Suppressor macrophage treated with lipopolysaccharide for 4 hours (primary cell): ENCODE results near the gene CACTIN.
"Not testable (repeated sequence)": the region's sequence is repeated elsewhere in the genome, so short reads cannot be mapped to it uniquely, and the experiment has no call there.

Source experiments
- DNase-seq: peaks from one replicate; pipeline ENCODE4 v3.0.0-alpha.2; 2020

The CACTIN gene

DNA sequence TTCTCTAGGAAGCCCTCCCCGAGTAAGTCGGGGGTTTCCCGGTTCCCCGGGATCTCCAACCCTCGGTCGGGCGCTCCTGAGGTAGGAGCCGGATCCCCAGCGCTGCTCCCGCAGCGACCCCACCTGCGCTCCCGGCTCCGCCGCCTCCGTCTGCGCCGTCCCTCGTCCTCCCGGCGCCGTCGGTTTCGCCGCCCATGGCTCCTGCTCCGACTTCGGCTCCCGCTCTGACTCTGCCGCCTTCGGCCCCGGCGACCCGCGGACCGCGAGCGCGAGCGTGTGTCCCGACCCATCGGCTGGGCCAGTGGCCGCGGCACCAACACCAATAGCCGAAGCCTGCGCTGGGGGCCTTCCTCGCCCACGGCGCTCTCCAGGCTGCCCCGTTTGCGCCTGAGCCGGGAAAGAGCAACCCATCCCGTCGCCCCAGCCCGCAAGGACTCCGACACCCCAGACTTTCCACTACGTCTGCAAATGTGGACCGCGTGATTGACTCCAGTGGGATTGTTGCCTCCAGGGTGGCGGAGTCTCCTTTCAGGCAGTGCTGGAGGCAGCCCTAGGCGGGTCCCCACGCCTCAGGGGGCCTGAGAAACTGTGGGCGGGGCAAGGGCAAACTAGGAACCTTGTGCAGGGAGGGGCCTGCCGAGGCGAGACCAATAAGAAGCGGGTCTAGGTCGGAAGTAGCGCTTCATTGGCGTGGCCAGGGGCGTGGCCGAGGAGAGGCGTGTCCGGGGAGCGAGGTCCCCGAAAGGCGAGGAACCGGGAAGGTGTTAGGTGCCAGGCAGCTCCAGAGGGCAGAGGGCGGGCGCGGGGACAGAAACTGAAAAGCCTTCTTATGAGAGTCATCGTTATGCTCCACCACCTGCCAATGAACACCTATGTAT is at the start of gene CACTIN:
Gene CACTIN, minus strand, starts transcription at position 318 of the 878 bp plus-strand sequence. Its CDS starts 28 bp downstream, at position 290.
- peak; percentile 100 for DNase-seq

- DNase-seq: no peak
Measured at GRCh38 chr19:3674784-3675543, 48.4 kb upstream of the CACTIN start.

GRCh38 chr19:3673506-3674439 is 47.2 kb upstream of the CACTIN start:
- DNase-seq: peak; percentile 69

- DNase-seq: no peak
Measured at GRCh38 chr19:3672993-3673392, 46.4 kb upstream of the CACTIN start.

DNA sequence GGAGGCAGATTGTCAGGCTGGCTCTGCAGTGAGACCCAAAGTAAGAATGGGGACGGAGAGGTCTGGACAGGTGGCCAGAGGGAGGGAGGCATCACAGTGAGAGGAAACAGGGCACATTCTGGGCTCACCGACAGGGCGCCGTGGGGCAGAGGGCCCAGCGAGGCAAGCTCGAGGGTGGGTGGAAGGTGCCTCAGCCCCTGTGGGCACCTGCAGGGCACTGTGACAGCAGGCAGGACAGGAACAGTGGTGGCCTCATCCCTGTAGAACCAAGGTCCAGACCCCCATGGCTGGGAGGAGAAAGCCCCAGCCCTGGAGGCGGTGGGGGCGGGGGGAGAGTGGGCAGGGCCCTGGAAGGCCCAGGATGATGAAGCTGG is 46.0 kb upstream of the CACTIN start:
- no peak for DNase-seq

DNA sequence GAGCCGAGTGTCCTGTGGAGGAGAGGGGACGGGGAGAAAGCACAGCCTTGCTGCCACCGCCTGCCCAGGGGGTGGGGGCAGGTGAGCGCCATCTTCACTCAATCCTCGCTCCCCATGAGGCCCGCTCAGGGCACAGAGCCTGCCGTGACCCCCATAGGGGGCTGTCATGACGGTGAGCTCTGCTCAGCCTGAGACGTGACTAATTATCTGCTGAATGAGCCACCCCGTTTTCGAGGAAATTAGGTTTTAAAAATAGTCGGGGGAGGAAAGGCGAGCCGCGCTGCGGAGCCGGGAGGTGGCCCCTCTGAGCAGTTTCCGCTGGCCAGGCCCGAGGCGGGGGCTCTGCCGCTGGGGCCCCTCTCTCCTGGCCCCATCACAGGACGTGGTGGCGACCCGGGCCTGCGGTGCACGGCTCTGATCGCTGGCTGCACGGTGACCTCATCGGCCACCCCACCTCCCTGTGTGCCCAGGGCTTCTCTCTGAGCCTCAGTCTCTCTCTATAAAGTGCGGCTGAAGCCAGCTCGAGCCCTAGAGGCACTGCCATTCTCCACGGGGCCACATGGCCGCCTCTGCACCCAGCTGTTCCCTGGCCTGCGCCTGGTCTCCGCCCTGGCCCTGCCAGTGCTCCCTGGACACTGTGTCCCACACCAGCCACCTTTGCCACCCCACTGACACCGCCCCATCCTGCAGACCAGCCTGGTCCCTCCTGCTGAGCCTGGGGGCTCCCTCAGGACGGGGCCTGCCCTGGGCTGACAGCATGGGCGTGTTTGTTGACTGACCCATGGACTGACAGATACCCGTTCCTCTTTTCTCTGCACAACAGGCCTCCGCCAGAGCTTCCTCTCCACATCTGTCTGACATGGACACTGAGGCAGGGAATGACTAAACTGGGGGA is 45.3 kb upstream of the CACTIN start:
- DNase-seq: peak; percentile 60

- DNase-seq: peak; percentile 59
Measured at GRCh38 chr19:3670796-3671679, 44.4 kb upstream of the CACTIN start.

DNA sequence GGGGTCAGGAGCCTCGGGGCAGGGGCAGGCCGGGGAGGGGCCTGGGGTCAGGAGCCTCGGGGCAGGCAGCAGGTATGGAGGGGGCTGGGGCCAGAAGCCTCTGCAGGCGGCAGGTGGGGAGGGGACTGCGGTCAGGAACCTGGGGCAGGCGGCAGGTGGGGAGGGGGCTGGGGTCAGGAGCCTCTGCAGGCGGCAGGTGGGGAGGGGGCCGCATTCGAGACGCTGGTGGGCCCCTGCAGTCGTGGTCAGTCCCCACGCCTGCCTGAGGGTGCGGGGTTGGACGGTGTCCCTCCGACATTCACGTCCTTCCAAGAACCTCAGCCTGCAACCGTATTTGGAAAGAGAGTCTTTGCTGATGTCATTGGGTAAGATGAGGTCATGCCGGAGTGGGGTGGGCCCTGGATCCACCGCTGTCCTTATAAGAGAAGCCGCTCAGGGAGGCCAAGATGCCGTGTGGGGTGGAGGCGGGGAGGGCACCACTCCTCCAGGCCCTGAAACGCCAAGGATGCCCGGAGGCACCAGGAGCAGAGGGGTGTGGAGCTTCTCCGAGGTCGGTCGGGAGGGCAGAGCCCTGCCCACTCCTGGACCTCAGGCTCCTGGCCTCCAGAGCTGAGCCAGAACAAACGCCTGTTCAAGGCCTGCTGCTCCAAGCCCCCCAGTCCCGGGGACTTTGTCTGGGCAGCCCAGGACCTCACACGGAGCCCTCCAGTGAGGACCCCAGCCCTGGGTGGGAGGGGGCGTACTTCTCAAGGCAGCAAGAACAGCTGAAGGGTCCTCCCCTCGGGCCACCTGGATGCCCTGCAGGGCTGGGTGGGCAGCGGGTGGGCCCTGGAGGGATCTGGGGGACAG is 43.6 kb upstream of the CACTIN start:
- peak; percentile 52 for DNase-seq

DNA sequence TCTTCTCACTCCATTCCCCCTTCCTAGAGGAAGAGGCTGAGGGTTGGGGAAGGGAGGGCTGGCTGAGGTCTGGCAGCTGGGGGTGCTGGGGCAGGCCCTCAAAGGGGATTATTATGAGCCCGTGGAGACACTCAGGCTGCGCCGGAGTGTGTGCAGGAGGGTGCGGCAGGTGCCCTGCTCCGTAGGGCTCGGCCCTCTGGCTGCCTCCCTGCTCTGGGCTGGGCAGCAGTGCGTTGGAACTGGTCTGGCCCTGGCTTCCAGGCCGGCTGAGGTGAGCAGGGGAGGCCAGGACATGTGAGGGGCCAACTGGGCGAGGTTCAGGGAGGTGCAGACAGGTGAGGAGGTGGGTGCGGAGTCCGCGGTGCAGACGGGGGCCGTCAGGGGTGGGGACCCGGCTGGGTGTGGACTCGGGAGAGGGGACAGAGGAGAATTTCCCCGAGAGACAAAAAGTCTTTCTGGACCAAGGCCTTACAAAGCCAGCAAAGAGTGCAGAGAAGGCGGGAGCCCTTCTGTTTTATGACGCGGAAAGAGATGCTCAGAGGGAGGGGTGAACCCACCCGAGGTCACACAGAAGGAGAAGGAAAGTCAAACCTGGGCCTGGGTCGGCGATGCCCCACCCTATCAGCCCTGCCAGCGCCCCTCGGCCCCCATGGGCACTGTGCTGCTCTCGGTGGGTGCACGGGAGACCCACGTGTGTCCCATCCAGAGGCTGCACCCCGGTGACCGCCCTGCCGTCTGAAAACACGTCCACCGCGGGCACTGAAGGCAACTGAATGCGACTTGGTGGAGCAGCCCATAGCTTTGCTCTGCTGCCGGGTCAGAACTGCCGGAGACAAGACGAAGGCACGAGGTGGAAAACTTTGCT is 42.7 kb upstream of the CACTIN start:
- no peak for DNase-seq

DNA sequence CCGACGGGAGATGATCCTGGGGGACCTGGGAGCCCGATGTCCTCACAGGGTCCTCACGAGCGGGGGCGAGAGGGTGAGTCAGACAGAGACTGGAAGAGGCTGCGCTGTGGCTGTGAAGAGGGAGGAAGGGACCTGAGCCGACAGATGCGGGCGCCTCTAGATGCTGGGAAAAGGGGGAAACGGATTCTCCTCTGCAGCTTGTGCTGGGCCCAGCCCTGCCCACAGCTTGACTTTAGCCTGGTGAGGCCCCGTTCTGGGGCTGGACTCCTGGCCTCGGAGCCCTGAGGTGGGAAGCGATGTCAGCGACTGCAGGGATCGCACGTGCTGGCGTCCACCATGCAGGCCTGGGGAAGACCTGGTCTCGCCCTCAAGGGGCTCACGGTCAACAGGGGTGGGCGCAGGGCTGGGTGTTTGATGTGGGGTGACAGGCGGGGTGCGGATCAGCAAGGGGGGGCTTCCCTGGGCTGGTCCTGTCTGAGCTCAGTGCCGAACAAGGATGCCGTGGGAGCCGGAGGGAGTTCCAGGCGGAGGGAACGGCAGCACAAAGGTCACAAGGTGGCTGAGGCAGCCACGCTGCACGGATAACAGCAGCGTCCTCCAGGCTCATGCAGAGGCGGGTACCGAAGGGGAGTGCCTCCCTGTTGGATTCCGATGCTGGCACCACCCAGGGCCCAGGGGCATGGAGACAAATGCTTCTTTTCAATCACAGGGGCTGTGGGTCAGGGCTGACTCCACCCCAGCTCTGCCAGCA is 41.9 kb upstream of the CACTIN start:
- DNase-seq: no peak

DNA sequence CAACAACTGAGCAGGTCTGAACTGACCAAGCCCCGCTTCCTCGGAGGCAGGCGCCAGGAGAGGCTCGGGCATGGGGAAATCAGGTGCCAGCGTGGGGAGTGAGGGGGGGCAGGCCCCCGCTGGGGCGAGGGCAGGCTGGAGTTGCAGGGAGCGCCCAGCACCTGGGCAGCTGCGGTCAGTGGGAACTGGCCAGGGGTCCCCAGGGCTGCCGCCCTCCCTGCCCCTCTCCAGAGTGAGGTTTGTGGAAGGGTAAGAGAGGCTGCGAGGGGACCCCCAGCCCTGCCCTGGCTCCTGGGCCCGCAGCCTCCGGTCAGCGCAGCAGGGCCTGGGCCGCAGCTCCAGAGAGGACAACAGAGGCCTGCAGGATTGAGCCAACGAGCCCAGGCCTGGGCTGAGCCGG is 41.2 kb upstream of the CACTIN start:
- no peak for DNase-seq

DNA sequence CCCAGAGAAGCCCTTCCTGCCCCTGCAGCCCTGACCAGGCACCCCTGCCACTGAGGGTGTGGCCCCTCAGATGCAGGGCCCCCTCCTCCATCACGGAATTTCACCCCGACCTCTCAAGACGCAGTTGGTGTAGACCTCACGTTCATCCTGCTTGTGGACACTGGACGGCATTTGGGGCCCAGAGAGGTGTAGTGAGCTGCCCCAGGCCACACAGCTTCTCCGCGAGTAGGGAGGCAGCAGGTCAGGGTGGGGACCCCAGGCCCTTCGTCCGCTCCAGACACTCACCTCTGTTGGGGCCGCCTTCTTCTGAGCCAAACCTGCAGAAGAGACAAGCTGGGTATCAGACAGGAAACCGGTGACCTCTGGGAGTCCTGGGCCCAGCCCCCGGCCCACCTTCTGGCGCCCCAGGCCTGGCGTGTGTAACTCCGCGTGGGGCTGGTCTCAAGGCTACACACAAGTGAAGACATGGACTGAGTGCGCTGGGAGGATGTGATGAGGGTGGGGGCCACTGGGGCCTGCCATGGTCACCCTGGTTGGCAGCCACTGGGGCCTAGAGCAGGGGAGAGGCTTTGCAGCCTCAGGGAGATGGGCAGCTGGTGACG is 40.5 kb upstream of the CACTIN start:
- DNase-seq: no peak

- DNase-seq: not testable (repeated sequence)
Measured at GRCh38 chr19:3666545-3666856, 39.9 kb upstream of the CACTIN start.

- peak; percentile 55 for DNase-seq
Measured at GRCh38 chr19:3665681-3666544, 39.3 kb upstream of the CACTIN start.

DNA sequence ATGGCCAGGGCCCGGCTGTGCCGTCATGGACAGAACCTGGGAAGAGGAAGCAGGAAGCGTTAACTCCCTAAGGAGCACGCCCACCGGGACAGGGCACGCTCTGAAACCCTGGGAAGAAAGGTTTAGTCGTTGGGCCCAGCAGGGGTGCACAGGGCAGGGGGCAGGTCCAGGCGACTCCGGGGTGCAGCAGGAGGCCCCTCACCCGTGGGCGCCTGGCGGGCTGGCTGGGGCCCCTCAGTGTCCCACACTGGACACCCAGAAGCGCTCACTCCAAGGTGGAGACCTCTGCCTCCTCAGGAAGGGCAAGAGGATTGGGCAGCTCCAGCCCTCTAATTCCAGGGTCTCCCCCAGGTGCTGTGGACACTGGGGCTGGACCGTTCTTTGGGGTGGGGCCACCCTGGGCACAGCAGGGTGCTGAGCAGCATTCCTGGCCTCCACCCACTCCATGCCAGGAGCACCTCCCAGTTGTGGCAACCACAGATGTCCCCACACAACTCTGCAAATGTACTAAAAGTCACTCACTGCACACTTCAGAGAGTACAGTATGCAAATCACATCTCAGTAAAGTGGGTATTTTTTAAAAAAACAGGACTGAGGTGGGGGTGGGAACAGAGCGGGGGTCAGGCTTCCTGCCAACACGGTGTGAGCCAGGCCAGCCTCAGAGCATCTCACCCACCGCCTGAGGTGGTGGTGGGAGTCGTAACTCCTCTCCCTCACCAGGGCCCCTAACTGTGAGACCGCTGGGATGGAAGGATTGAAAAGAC is 38.5 kb upstream of the CACTIN start:
- DNase-seq: no peak

- no peak for DNase-seq
Measured at GRCh38 chr19:3663838-3664237, 37.2 kb upstream of the CACTIN start.
